Upper lobe of left lung (tissue), 4 donors: ENCODE data around the gene CNTNAP5.

ENCODE experiments used
- CTCF ChIP-seq, 6 experiments: fragments of 450-650 bp in 4 of 6; fragments of 200-600 bp in 2 of 6; sonication (generic) in 2 of 6; IDR thresholded peaks; one replicate each; pipeline ENCODE4 v1.5.1; 2016 to 2019; ENCODE audit warnings: antibody characterized with exemption in 6 of 6
- EP300 ChIP-seq, 4 donors: sonication (generic); formaldehyde crosslinking; IDR thresholded peaks; one replicate each; pipeline ENCODE4 v1.5.1; 2017; ENCODE audit warnings: antibody characterized with exemption in 4 of 4, control low read depth in 2 of 4
- POLR2A ChIP-seq, 4 donors: fragments of 450-650 bp; IDR thresholded peaks; one replicate each; pipeline ENCODE4 v1.5.1; 2016 to 2017; ENCODE audit warnings: antibody characterized with exemption in 4 of 4, mild to moderate bottlenecking in 2 of 4
- POLR2AphosphoS5 ChIP-seq, 2 donors: sonication (generic); formaldehyde crosslinking; IDR thresholded peaks; one replicate each; pipeline ENCODE4 v1.5.1; 2017; ENCODE audit warnings: antibody characterized with exemption in 2 of 2

DNA sequence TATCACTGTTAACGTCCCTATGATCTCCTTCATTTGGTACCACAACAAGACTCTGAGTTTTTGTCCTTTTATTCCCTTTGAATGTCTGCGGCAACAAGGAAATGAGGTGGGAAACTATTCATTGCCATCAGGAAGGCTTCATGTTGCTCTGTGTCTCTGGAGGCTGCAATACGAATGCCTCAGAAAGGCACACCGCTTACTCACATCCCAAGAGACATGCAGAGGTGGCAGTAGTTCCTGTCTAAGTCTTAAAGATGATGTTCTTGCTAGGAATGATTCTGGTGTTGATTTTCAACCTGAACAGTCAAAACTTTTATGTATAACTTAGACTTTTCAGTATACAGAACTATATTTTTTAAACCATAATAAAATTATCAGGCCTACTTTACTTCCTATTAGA, 24.0 kb downstream of the CNTNAP5 start:
- TF ChIP-seq EP300 (IDR thresholded peaks at IDR 0.05) (no peak), POLR2A (IDR thresholded peaks at IDR 0.05) (no peak), CTCF (IDR thresholded peaks at IDR 0.05) (no peak), POLR2AphosphoS5 (IDR thresholded peaks at IDR 0.05) (no peak)
